ENCODE results near the gene FAHD1. TPM values are rescaled to one million over a fixed set of nuclear protein-coding genes. Genes with fewer than 3 reads are reported as not detected.

Gene FAHD1
- total RNA-seq, 6 experiments from 2014 or later, result 25.5 to 96.5 (median 36.0) TPM

- WGBS (ENCODE audit: insufficient coverage, low coverage, low lambda C conversion rate, missing lambda C conversion rate), result 33% methylated on average over 1 of the region's 8 CpGs
- H3K4me1 ChIP-seq, result peaks cover 0 to 38% (median 14%) of the 10 kb centered on the region in 4 donors
- no peaks in the 10 kb centered on the region for H3K27me3 ChIP-seq
- no peak for TF ChIP-seq CTCF (IDR thresholded peaks at IDR 0.05)
- TF ChIP-seq POLR2A (IDR thresholded peaks at IDR 0.05), result no peak
- peak in 2 of 3 donors; percentile 50 to 54 for DNase-seq
- H3K9me3 ChIP-seq, result no peaks in the 10 kb centered on the region
- no peak overlapping the region for H3K4me3 ChIP-seq
- H3K27ac ChIP-seq, result peak overlapping the region in 2 of 3 donors; percentile 21 to 71
- peaks cover 0 to 22% (median 4%) of the 10 kb centered on the region in 4 donors for H3K36me3 ChIP-seq
- ATAC-seq, result no peak
- intact Hi-C loops (cut with DNase I), result loop anchor here in 1 of 2 donors (5.0 kb wide), 1 partner anchor 43 kb away; no protein-coding TSS in a partner anchor
Observed at GRCh38 chr16:1779234-1779701, 47.7 kb upstream of the FAHD1 start.

- Histone ChIP-seq H3K27me3 (no peaks in the 10 kb centered on the region), H3K36me3 (peaks cover 0 to 22% (median 4%) of the 10 kb centered on the region in 4 donors), H3K27ac (peak overlapping the region in 2 of 3 donors; percentile 58 to 71), H3K4me1 (peaks cover 0 to 35% (median 11%) of the 10 kb centered on the region in 4 donors), H3K4me3 (peak overlapping the region in 2 of 3 donors; percentile 14 to 21), H3K9me3 (no peaks in the 10 kb centered on the region)
- DNase-seq (peak; percentile 85 to 95 (median 94)), ATAC-seq (peak; percentile 50 to 57 (median 54))
- intact Hi-C loops (cut with DNase I), result loop anchor here in 1 of 2 donors (5.0 kb wide), 1 partner anchor 42 kb away; no protein-coding TSS in a partner anchor
- WGBS (ENCODE audit: insufficient coverage, low coverage, low lambda C conversion rate, missing lambda C conversion rate), result 38% methylated on average over 8 of the region's 27 CpGs
- TF ChIP-seq POLR2A (IDR thresholded peaks at IDR 0.05) (peak; percentile 21), CTCF (IDR thresholded peaks at IDR 0.05) (peak in 1 of 4 donors; percentile 29)
Observed at GRCh38 chr16:1779741-1780676, 47.0 kb upstream of the FAHD1 start.

GRCh38 chr16:1780677-1781072, 46.3 kb upstream of the FAHD1 start:
- intact Hi-C loops (cut with DNase I), result no loop called here
- peaks cover 0 to 22% (median 4%) of the 10 kb centered on the region in 4 donors for H3K36me3 ChIP-seq
- DNase-seq (no peak), ATAC-seq (no peak)
- H3K27me3 ChIP-seq, result no peaks in the 10 kb centered on the region
- H3K27ac ChIP-seq, result peak overlapping the region in 2 of 3 donors; percentile 58 to 71
- no peak for TF ChIP-seq CTCF (IDR thresholded peaks at IDR 0.05)
- TF ChIP-seq POLR2A (IDR thresholded peaks at IDR 0.05), result no peak
- WGBS (ENCODE audit: insufficient coverage, low coverage, low lambda C conversion rate, missing lambda C conversion rate), result 55% methylated on average over 6 of the region's 6 CpGs
- peaks cover 0 to 35% (median 11%) of the 10 kb centered on the region in 4 donors for H3K4me1 ChIP-seq
- no peaks in the 10 kb centered on the region for H3K9me3 ChIP-seq
- peak overlapping the region in 1 of 3 donors; percentile 94 for H3K4me3 ChIP-seq

DNA sequence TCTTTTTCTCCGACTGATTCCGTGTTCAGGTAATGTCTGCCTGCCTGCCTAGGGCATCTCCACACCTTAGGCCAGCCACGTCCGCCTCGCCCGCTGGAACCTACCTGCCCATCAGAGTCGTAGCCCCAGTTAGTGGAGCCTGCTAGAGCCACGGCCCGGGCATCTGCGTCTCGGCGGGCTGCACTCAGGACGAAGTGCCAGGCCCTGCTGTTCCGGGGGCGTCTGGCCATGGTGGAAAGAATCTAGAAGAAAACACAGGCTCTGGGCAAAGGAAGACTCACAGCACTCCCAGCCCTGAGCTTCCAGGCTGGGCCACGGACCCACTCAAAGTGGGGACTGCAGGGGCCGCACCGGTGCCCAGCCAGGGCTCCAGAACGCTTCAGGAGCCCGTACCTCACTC, 45.8 kb upstream of the FAHD1 start:
- intact Hi-C loops (cut with DNase I), result no loop called here
- WGBS (ENCODE audit: insufficient coverage, low coverage, low lambda C conversion rate, missing lambda C conversion rate), result 60% methylated on average over 1 of the region's 20 CpGs
- no peak for ATAC-seq
- TF ChIP-seq CTCF (IDR thresholded peaks at IDR 0.05) (no peak), POLR2A (IDR thresholded peaks at IDR 0.05) (no peak)
- H3K9me3 ChIP-seq, result no peaks in the 10 kb centered on the region
- peaks cover 0 to 22% (median 4%) of the 10 kb centered on the region in 4 donors for H3K36me3 ChIP-seq
- H3K27ac ChIP-seq, result peak overlapping the region; percentile 75 to 95 (median 78)
- peak in 2 of 3 donors; percentile 37 to 56 for DNase-seq
- peaks cover 0 to 35% (median 11%) of the 10 kb centered on the region in 4 donors for H3K4me1 ChIP-seq
- H3K4me3 ChIP-seq, result peak overlapping the region; percentile 84 to 94 (median 86)
- no peaks in the 10 kb centered on the region for H3K27me3 ChIP-seq
